Head of caudate nucleus (tissue), 42 donors: ENCODE results near the gene OR2L8.

Experiments used
- DNase-seq, 42 donors: peaks; one replicate each; pipeline versions ENCODE4 v3.0.0 to v3.0.0-alpha.2; 2020 to 2021; ENCODE audit warnings: mixed read lengths in 7 of 42
- intact Hi-C: fragments of 100-400 bp; cut with DNase I; formaldehyde crosslinking; loops from one replicate; pipeline ENCODE4 v1.15.0; 2022

OR2L8 gene

GRCh38 chr1:247964933-247965332, 16.3 kb downstream of the OR2L8 start, which contains the start of gene OR2AK2:
TSS of gene OR2AK2 (plus strand) at chr1:247965233. CDS start at chr1:247965377, 144 bp downstream.
- intact Hi-C loops, result no loop called here

GRCh38 chr1:247966532-247967204, 18.0 kb downstream of the OR2L8 start:
- intact Hi-C loops, result no loop called here
- DNase-seq, result no peak

More at GRCh38 chr1:247964933-247965332, 16.3 kb downstream of the OR2L8 start, which contains the start of gene OR2AK2:
- no peak for DNase-seq

- intact Hi-C loops, result no loop called here
- DNase-seq, result no peak
Observed at GRCh38 chr1:247992986-247993385, 44.3 kb downstream of the OR2L8 start.

GRCh38 chr1:247998811-247999210, 50.2 kb downstream of the OR2L8 start:
- intact Hi-C loops, result no loop called here

More at GRCh38 chr1:247998811-247999210, 50.2 kb downstream of the OR2L8 start:
- DNase-seq, result no peak
